ENCODE results near the gene ZP2. TPM values are rescaled to one million over a fixed set of nuclear protein-coding genes. Genes with fewer than 3 reads are reported as not detected.
"Not testable (repeated sequence)": the region's sequence is repeated elsewhere in the genome, so short reads cannot be mapped to it uniquely, and the experiment has no call there.

The ZP2 gene
- not detected for polyA plus RNA-seq (2012; ENCODE audit: missing spikeins)

DNA sequence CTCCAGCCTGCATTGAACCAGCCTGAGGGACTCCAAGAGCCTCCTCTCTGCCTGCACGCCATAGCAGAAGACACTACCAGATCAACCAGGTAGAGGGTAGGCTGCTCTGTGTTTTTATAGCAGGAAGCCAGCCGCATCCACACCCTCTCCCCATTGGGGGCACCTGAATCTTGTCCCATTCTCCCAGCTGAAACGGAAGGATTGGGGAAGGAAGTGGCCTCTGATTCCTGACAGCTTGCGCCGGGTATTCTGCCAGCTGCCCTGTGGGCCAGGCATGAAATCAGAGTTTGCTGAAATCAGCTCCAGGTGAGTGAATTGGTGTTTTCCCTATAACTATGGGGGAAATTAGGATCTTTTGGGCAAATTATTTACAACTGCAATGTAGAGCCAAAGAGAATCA, at the start of gene ZP2:
TSS of gene ZP2 (minus strand) at position 89 of the 400 bp plus-strand sequence. CDS start at position 62, 27 bp downstream.
- no peak for DNase-seq (ENCODE audit: insufficient read length)
- TF ChIP-seq TAF1 (IDR thresholded peaks at IDR 0.05; ENCODE audit: borderline replicate concordance, low read depth, low read length) (no peak), POLR2AphosphoS5 (IDR thresholded peaks at IDR 0.05; ENCODE audit: low read depth, low read length) (no peak), POLR2A (IDR thresholded peaks at IDR 0.05; ENCODE audit: low read depth, low read length) (no peak)
- no peak for FAIRE-seq

- DNase-seq (ENCODE audit: insufficient read length) (no peak), FAIRE-seq (no peak)
- TF ChIP-seq POLR2A (IDR thresholded peaks at IDR 0.05; ENCODE audit: low read depth, low read length) = no peak
- no peak for TF ChIP-seq POLR2AphosphoS5 (IDR thresholded peaks at IDR 0.05; ENCODE audit: low read depth, low read length)
- TF ChIP-seq TAF1 (IDR thresholded peaks at IDR 0.05; ENCODE audit: borderline replicate concordance, low read depth, low read length) = no peak
Measured at GRCh38 chr16:21257284-21257683, 45.9 kb upstream of the ZP2 start.

- FAIRE-seq (no peak), DNase-seq (ENCODE audit: insufficient read length) (no peak)
- TF ChIP-seq TAF1 (IDR thresholded peaks at IDR 0.05; ENCODE audit: borderline replicate concordance, low read depth, low read length) (no peak), POLR2AphosphoS5 (IDR thresholded peaks at IDR 0.05; ENCODE audit: low read depth, low read length) (no peak), POLR2A (IDR thresholded peaks at IDR 0.05; ENCODE audit: low read depth, low read length) (no peak)
Measured at GRCh38 chr16:21256636-21257035, 45.3 kb upstream of the ZP2 start.

DNA sequence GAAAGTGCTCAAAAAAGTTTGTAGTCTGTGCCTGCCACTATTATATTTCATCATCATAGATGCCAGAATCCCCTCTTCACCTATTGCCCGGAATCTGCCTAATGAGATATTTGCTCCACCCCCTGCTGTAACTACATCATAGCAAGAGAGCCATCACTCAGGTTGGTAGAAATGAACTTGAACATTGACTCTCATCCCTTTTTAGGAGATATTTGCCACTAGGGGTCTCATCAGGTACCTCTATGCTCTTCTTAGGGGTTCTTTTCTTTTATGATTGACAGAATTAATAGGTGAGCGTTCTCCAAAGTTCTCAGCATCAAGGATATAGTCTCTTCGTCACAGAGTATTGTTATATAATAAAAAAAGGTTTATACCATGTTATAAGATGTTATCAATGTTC, 42.1 kb upstream of the ZP2 start:
- no peak for DNase-seq (ENCODE audit: insufficient read length)
- FAIRE-seq = no peak
- TF ChIP-seq POLR2AphosphoS5 (IDR thresholded peaks at IDR 0.05; ENCODE audit: low read depth, low read length) (no peak), POLR2A (IDR thresholded peaks at IDR 0.05; ENCODE audit: low read depth, low read length) (no peak), TAF1 (IDR thresholded peaks at IDR 0.05; ENCODE audit: borderline replicate concordance, low read depth, low read length) (no peak)

DNA sequence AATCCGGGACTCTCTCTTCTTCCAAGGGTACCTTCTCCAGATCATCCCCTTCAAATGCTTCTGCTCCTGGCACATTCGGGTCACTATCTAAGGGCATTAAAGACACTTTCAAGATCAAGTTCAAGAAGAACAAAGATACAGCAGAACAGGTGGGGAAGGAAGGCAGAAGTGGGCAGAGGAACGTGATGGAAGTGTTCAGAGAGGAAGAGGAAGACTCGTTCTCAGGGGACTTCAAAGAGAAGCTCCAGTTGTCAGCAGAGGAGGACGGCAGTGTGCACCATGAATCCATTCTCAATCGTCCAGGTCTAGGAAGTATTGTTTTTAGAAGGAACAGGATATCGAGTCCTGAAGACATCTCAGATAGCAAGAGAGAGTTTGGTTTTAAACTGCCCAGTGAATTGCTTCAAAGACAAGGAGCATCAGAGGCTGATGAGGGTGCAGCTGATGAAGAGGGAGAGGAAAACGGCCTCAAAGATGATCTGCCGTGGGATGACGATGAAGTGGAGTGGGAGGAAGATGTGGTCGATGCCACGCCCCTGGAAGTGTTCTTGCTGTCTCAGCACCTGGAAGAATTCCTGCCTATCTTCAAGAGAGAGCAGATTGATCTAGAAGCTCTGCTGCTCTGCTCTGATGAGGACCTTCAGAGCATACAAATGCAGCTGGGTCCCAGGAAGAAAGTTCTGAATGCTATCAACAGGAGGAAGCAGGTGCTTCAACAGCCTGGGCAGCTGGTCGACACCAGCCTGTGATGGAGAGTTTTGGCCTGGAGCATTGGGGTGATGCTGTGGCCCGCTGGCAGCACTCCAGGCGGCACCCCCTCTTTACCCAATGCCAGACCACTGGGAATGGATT, 38.9 kb upstream of the ZP2 start:
- TF ChIP-seq TAF1 (IDR thresholded peaks at IDR 0.05; ENCODE audit: borderline replicate concordance, low read depth, low read length) = no peak
- TF ChIP-seq POLR2A (IDR thresholded peaks at IDR 0.05; ENCODE audit: low read depth, low read length) = no peak
- no peak for TF ChIP-seq POLR2AphosphoS5 (IDR thresholded peaks at IDR 0.05; ENCODE audit: low read depth, low read length)
- no peak for DNase-seq (ENCODE audit: insufficient read length)
- no peak for FAIRE-seq

DNA sequence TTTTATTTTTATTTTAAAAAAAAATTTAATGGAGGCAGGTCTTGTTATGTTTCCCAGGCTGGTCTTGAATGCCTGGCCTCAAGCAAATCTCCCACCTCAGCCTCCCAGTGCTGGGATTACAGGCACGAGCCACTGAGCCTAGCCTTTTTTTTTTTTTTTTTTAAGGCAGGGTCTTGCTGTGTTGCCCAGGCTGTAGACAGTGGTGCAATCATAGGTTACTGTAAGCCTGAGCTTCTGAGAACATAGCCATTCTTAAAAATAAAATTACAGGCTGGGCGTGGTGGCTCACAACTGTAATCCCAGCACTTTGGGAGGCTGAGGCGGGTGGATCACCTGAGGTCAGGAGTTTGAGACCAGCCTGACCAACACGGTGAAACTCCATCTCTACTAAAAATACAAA, 36.8 kb upstream of the ZP2 start:
- not testable (repeated sequence) for FAIRE-seq; DNase-seq (ENCODE audit: insufficient read length)

DNA sequence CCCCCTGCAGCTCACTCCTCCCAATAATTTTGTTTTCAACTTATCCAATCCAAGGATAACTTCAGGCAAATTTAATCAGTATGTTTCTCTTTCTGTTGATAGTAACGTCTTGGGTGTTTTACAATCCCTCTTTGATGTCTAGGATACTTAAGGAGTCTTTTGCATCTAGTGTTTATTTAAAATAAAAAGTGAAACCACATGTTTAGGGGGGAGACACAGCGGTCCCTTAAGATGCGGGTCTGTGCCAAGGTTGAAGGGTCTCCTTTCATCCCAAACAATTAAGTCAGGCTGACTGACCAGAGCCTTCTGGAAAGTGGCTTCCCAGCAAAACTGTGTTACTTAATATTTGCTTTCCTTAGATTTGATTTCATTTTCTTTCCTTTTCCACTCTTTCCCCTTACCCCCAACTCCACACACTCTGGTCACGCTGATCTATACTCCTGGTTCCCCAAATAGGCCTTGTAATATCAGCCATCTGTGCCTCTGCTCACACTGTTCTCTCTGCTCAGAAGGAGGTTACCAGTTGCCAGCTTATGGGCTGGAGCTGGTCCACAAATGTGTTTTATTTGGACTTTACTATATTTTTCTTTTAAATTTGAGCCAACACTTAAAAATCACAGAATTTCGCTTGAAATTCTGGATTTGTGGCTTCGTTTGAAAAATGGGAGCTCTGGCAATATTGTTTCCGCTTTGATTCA, 33.3 kb upstream of the ZP2 start:
- TF ChIP-seq TAF1 (IDR thresholded peaks at IDR 0.05; ENCODE audit: borderline replicate concordance, low read depth, low read length) = no peak
- TF ChIP-seq POLR2A (IDR thresholded peaks at IDR 0.05; ENCODE audit: low read depth, low read length) = no peak
- TF ChIP-seq POLR2AphosphoS5 (IDR thresholded peaks at IDR 0.05; ENCODE audit: low read depth, low read length) = no peak
- DNase-seq (ENCODE audit: insufficient read length) (no peak), FAIRE-seq (no peak)

- no peak for TF ChIP-seq POLR2AphosphoS5 (IDR thresholded peaks at IDR 0.05; ENCODE audit: low read depth, low read length)
- no peak for TF ChIP-seq TAF1 (IDR thresholded peaks at IDR 0.05; ENCODE audit: borderline replicate concordance, low read depth, low read length)
- TF ChIP-seq POLR2A (IDR thresholded peaks at IDR 0.05; ENCODE audit: low read depth, low read length) = no peak
- DNase-seq (ENCODE audit: insufficient read length) (no peak), FAIRE-seq (no peak)
Measured at GRCh38 chr16:21242756-21243155, 31.4 kb upstream of the ZP2 start.

DNA sequence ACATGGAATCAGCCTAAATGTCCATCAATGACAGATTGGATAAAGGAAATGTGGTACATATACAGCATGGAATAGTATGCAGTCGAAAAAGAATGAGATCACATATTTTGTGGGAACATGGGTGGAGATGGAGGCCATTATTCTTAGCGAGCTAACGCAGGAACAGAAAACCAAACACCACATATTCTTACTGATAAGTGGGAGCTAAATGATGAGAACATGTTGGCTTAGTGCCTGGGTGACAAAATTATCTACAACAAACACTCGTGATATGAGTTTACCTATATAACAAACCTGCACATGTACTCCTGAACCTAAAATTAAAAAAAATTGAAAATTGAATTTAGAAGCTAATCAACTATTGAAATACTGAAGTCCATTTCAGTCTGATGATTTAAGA, 28.3 kb upstream of the ZP2 start:
- TF ChIP-seq POLR2A (IDR thresholded peaks at IDR 0.05; ENCODE audit: low read depth, low read length) = no peak
- TF ChIP-seq POLR2AphosphoS5 (IDR thresholded peaks at IDR 0.05; ENCODE audit: low read depth, low read length) = no peak
- FAIRE-seq = no peak

DNA sequence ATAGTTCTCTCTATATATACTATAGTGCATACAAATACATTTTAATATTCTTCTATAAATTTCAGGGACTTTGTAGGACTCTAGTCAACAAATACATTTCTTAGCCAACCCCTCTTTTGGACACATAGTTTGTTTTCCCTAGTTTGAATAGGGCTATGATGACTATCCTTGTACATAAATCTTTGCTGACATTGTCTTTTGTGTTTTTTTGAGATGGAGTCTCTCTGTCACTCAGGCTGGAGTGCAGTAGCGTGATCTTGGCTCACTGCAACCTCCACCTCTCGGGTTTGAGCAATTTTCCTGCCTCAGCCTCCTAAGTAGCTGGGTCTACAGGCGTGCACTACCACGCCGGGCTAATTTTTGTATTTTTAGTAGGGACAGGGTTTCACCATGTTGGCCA, 25.5 kb upstream of the ZP2 start:
- no peak for FAIRE-seq
- DNase-seq (ENCODE audit: insufficient read length) = no peak
- no peak for TF ChIP-seq POLR2A (IDR thresholded peaks at IDR 0.05; ENCODE audit: low read depth, low read length)
- TF ChIP-seq TAF1 (IDR thresholded peaks at IDR 0.05; ENCODE audit: borderline replicate concordance, low read depth, low read length) = no peak
- no peak for TF ChIP-seq POLR2AphosphoS5 (IDR thresholded peaks at IDR 0.05; ENCODE audit: low read depth, low read length)

More for the DNA sequence above, 28.3 kb upstream of the ZP2 start:
- no peak for DNase-seq (ENCODE audit: insufficient read length)

GRCh38 chr16:21235199-21235585, 23.8 kb upstream of the ZP2 start:
- DNase-seq (ENCODE audit: insufficient read length) (no peak), FAIRE-seq (no peak)
- no peak for TF ChIP-seq POLR2A (IDR thresholded peaks at IDR 0.05; ENCODE audit: low read depth, low read length)
- TF ChIP-seq POLR2AphosphoS5 (IDR thresholded peaks at IDR 0.05; ENCODE audit: low read depth, low read length) = no peak
- TF ChIP-seq TAF1 (IDR thresholded peaks at IDR 0.05; ENCODE audit: borderline replicate concordance, low read depth, low read length) = no peak

GRCh38 chr16:21233521-21234150, 22.3 kb upstream of the ZP2 start, which contains the start of gene ANKS4B:
Gene ANKS4B, plus strand, starts transcription at chr16:21233699. Its CDS starts 39 bp downstream, at chr16:21233738.
- no peak for DNase-seq (ENCODE audit: insufficient read length)
- TF ChIP-seq POLR2A (IDR thresholded peaks at IDR 0.05; ENCODE audit: low read depth, low read length) (no peak), POLR2AphosphoS5 (IDR thresholded peaks at IDR 0.05; ENCODE audit: low read depth, low read length) (no peak), TAF1 (IDR thresholded peaks at IDR 0.05; ENCODE audit: borderline replicate concordance, low read depth, low read length) (no peak)
- FAIRE-seq = no peak

Data from GM12892 (cell line).